NCI-H774 (cell line): ENCODE results near the gene ZER1.

Experiments used
- DNase-seq: peaks from one replicate; lab custom pipeline; 2025; lab: John Stamatoyannopoulos, UW

The ZER1 gene

DNA sequence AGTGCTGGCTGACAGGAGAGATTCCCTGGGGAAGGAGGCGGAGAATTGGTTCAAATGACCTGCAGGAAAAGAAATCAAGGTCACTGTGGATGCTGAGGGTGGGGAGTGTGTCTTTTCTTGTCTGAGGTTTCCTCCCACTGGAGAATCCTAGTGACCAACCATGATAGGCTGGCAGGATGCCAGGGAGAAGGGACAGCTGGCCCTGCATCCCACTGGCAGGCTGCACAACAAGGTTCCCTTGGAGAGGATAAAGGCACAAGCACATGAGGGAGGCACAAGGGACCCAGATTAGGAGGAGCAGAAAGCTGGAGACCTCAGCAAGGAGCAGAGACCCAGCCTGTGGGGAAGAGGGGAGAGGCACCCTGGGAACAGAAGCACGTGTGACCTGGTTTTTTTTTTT is 36.4 kb downstream of the ZER1 start:
- DNase-seq, result no peak

DNA sequence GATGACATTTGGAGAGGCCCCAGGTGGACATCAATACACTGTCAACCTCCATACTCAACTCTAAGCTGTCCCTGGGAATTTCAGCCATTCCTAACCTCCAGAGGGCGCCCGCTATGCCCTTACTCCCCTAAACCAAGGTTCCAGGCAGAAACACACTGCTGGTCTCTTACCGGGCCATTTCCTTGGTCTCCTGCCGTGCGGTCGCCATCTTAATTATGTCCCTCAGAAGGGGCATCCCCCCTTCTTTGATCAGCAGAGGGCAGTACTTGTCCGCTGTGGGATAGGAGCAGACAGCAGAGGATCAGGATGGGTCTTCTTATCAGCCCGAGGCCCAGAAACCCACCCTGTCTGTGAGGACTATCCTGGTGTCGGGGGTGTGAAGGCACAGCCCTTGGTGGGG is 38.5 kb downstream of the ZER1 start:
- DNase-seq, result peak; percentile 41

DNA sequence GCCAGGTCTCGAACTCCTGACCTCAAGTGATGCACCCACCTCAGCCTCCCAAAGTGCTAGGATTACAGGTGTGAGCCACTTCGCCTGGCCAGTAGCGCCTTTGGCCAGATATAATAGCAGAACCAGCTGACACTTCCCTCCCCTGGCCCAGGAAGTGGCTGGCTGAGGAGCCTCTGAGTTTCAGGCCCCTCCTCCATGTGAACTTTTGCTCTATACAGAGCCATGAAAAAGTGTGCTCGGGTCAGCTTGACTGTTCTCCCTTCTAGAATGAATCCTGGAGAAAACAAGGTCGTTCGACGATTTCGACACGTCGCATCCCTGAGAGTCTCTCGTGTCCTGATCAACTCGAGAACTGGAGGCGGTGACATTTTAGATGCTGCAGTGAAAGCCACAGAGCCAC is 39.2 kb downstream of the ZER1 start:
- DNase-seq, result no peak

DNA sequence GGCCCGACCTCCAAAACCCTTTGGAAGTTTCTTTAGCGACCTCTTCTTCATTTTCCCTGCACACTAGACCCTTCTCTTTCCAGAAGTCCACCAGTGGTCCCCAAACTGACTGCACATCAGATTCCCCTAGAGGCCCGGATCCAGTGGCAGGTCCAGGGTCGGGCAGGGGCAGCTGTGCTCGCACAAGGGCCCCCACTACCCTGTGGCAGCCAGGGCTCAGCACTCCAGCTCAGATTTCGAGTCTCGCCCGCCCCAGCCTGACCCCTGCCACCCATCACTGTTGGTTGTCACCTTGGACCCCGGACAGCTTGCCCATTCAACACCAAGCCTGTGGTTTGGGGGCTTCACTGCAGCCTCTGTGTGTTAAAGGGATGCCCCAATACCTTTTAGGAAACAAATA is 40.0 kb downstream of the ZER1 start:
- no peak for DNase-seq

DNA sequence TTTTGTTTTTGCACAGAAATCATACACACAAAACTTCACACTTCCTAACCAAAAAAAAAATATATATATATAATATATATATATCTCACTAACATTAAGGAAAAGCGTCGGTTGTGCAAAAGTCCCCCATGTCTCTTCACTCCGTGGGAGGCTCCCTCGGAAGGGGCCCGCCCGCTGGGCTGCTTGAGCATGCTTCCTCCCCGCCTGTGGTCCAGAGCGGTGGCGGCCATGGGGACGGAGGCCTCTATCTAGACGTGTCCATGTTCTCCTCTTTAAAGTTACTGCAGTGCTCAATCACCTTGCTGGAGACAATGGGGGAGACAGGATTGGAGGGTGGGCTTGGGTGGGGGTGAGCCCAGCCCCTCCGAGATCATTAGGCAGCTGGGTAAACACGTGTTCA is 40.6 kb downstream of the ZER1 start:
- DNase-seq, result no peak

DNA sequence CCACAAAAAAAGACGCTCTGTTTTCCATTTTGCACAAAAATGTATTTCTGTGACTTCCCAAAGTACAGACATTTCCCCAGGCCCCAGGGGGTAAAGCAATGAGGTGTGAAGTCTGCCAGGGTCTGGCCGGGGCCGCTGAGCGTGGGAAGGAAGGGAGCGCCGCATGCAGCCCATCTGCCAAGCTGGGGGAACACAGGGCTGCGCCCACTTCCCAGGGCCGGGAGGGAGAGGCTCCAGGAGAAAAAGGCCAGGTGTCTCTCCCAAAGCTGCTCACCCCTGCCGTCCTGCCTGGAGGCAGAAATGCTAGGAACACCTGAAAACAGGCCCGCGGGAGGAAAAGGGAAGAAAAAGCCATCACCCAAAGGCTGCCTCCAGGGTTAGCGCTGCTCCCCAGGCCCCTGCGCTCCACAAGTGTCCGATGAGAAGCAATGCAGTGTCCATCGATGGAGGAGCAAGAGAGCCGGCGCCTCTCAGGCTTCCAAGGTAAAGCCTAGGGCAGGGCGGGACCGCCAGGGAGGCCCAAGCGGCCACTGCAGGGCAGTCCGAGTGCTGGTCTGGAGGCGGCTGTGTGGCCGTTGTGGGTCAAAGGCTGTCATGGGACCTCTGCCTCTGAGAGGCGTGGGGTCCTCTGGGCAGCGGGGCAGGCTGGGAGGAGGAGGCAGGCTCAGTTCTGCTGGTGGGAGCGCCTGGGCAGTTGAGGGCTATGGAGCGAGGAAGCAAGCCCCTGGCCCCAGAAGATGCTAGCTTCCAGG is 41.8 kb downstream of the ZER1 start:
- DNase-seq, result no peak

DNA sequence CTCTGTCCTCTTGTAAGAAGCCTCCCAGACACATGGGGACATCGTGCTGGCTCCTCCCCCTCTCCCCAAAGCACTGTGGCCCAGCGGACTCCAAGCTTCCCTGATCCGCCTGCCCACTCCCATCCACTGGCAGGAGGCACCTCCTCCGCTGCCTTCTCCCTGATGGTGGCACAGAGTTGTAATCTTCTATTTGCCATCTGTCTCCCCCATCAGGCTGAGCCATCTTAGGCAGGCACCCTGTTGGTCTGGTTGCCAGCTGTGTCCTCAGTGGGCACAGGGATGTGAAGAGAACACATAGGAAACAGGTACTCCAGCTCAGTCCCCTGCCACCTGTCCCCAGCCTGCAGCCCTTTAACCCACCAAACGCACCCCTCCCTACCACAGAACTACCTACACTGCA is 42.4 kb downstream of the ZER1 start:
- DNase-seq, result no peak

DNA sequence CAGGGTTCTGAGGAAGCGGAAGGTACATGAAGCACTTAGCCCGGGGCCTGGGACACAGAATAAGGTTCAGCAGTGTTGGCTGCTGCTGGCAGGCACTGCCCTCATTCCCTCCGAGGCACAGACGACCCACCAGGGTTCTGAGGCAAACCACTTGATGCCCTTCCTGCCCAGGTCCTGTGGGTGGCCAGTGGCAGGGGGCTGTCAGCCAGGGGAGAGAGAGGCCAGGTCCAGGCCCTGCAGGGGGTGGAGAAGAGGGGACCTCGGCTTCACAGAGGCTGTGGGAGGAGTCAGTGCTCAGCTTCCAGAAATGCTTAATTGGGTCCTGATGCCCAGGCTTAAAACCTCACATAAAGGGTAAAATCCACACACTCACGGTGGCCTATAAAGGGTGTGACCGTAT is 43.4 kb downstream of the ZER1 start:
- no peak for DNase-seq

DNA sequence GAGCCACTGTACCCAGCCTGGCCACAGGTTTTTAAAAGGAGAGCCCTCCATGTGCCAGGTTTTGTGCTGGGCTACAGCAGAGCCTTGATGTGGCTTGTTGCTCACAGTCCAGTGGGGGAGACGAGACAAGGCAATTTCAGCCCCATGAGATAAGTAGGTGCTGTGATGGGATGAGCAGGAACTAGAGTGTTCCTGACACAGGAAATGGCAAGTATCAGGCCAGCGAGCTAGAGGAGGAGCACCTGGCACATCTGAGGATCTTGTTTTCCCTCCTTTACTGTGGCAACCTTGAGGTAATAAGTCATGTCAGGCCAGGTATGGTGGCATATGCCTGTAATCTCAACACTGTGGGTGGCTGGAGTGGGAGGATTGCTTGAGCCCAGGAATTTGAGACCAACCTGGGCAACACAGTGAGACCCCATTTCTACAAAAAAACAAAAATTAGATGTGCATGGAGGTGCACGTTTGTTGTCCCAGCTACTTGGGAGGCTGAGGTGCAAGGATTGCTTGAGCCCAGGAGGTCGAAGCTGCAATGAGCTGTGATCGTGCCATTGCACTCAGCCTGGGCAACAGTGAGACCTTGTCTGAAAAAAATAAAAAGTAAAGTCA is 44.0 kb downstream of the ZER1 start:
- no peak for DNase-seq

DNA sequence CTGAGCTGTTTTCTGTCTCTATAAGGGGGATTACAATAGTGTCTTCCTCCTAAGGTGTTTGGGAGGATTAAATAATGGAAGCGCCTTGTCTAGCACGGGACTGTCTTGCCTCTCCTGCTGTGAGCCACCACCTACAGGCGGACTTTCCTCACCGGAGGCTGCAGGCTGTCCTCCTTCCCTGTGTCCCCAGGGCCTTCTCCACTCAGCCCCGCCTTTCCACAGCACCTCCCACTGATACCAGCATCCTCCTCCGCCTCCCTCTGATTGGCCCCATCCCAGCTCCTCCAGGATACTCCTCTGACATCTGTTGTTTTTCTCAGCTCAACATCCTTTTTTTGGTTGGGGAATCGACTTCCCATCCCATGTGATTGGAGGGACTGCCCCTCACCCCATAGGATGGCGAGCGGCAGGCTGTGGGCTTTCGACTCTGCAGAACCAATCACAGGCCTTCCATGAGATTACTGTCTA is 46.9 kb downstream of the ZER1 start:
- DNase-seq, result peak; percentile 89

DNA sequence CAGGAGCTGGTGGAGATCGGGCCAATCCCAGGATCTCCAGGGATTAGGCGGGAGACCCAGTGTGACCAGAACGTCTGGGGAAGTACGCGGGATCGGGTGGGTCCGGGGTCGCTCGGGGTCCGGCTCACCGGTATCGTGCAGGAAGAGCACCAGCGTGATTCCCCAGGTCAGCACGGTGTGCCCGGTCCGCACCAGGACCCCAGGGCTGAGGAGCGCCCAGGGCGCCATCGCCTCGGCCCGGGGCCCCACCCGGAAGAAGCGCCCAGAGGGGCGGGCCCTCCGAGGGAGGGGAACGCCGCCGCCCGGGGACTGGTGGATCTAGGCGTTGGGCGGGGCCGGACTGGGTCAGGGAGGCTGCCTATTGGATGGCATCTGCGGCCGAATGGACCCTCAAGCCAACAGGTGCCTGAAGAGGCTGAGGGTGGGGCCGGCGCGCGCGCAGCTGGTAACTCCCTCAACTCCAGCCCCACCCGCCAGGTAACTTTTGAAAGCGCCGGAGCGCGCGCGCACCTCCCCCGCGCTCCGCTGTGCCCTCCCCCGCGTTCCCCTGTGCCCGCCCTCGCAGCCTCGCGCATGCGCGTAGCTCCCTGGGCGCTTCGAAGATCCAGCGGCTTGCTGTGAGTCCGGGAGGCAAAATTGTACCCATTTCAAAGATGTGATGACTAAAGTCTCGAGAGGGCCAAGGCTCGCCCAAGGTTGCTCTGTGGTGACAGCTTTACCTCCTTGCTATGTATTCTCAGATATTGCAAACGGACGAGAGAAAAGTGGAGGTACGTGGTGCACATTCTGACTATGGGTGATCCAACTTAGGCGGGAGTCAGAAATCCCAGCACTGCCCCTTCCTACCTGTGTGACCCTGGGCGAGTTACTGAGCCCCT is 47.6 kb downstream of the ZER1 start, which contains the start of gene ZDHHC12:
Gene ZDHHC12 (minus strand): TSS at position 262 of the 878 bp plus-strand sequence. CDS start 34 bp downstream, at position 228.
- DNase-seq, result peak; percentile 99

DNA sequence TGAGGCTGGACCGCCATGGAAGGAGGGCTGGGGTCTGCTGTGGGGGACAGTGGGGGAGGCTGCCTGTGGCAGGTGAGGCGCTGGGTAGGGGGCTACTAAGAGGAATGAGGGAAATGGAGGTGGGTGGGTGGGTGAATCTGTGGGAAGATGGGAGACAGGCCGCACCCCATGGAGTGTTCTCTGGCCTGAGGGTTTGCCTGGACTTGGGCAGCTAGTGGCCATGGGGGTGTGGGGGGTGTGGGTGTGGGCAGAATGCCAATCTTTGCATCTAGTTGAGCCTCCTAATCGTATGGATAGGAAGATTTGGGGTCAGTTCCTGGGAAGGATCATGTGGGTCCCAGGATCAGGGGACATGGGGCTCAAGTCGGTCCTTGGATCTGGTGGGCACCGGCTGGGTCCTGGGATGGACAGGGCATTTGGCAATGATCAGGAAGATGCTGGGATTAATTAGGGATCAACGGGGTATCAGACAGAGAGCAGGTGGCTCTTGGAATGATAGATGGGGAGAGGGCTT is 48.3 kb downstream of the ZER1 start:
- no peak for DNase-seq

DNA sequence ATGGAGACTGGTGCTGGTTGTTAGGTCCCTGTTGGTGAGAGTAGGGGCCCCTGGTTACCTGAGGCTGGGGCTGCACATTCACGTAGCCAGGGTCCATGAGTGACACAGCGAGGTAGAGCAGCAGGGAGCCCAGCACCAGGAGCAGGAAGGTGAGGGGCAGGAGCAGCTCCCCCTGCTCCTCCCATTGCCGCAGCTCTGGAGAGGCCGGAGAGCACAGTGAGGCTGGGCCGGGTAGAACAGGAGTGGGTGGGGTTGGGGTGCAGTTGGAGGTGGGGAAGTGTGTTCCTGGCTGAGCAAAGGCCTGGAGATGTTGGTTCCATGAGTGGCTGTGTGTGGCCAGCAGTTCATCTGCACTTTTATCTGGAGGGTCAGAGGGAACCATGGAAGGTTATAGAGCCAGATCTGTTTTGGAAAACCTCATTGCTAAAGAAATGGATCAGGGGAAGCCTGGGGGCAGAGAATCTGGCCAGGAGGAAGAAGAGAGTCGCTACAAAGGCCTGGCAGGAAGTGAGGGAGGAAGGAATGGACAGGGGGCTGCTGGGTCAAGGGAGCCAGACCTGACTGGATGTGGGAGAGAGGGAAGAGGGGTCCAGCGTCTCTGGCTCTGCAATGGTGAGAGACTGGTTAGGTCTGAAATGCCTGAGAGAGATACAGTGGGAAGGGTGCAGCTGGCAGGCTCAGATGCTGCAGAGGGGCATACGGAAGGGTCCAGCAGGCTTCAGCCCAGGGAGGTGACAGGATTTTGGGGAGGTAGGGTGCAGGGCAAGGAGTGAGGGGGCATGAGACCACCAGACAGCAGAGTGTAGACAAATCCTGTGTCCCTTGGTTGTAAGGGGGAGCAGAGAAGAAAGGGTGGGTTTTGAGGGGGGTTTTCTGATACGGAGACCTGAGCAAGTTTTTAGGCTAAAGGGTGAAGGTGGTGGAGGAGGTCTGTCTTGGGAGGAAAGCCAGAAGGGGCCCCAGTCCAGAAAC is 49.1 kb downstream of the ZER1 start:
- DNase-seq, result no peak

DNA sequence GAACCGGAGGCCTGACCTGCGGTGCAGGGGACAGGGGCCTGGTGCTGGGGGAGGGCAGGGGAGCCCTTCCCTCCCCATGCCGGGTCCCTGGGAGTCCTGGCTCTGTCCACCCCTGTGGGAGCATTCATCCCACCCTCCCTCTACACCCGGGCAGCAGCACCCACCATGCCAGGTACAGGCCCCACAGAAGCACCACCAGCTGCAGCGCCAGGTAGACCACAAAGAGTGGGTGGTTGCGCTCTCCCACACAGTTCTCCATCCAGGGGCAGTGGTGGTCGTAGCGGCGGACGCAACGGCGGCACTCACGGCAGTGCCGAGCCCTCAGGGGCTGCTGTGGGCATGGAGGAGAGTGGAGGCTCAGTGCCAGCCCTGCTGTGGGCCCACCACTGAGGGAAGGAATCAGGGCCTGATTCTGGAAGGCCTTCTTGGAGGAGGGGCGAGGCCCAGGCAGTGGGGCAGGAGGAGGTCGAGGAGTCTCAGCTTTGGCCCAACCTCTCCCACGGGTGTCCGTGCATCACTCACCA is 50.2 kb downstream of the ZER1 start:
- DNase-seq, result no peak

DNA sequence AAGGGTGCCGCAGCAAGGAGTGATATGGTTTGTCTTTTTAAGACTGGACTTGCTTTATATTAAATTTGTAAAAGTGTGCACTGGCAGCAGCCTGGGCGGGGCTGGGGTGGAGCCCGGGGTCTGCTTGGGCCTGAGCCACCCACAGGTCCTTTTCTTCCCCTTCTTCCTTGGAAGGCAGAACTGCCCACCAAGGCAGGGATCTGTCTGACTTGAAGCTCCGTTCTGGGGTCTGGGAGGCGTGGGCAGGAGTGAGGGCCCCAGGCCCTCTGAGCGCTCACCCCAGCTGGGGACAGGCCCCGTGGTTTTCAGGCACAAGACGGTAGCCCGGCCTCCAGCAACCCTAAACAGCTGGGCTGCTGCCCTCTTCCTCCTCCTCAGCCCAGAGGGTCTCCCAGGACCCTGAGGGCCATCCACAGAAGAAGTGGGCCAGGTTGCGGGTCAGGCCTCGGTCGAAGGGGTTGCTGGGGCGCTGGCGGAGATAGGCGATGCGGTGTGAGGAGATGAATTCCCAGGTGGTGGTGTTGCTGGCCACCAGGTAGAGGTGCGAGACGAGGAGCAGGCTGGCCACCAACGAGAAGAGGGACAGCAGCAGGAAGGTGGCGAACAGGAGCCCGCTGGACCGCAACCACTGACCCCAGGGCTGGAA is 50.8 kb downstream of the ZER1 start:
- DNase-seq, result no peak

DNA sequence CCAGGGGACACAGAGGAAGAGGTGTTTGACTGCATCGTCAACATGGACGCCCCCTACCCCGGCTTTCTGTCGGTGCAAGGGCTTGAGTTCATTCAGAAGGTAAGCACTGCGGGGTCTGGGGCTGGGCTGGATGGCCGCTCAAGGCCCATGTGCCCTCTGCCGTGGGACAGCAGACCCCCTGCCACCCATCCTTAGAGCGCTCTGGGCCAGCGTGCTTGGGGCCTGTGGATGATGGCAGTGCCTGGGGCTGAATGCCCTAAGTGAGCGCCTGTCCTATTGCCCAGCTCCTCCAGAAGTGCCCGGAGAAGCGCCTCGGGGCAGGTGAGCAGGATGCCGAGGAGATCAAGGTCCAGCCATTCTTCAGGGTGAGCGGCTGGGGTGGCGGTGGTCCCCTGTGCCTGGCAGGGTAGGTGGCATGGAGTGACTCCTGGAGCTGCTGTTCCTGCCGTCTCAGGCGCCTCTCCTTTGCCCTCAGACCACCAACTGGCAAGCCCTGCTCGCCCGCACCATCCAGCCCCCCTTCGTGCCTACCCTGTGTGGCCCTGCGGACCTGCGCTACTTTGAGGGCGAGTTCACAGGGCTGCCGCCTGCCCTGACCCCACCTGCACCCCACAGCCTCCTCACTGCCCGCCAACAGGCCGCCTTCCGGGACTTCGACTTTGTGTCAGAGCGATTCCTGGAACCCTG is 51.7 kb downstream of the ZER1 start:
- DNase-seq, result no peak

DNA sequence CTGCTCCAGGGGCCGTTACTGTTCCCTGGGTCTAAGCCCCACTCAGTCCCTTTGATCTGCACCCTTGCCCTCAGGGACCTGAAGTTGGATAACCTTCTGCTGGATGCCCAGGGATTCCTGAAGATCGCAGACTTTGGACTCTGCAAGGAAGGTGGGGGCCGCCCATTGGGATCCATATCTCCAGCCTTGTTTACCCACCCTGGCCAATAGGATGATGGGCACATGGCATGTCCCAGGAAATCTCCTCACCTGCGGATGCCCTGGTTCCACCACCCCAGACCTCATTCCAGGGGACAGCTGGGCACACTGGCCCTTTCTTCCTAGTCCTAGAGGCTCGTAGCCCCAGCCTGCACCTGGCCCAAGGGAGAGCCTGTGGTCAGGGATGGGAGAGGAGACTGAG is 53.3 kb downstream of the ZER1 start:
- no peak for DNase-seq

DNA sequence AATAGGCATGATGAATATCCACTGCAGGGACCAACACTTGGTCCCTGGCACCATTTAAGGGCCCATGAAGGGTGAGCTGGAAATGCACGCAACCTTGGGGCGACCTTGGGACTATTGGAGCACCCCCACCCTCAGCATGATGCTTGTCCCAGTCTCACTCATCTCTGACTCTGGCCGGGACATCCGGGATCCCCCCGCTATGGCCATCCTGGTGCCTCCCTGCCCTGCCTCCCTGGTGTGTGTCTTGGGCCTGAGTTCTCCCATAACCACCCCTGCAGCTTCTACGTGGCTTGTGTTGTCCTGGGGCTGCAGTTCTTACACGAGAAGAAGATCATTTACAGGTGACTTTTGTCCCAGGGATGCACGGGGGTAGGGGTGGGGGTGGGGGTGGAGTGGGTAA is 53.7 kb downstream of the ZER1 start:
- DNase-seq, result no peak

DNA sequence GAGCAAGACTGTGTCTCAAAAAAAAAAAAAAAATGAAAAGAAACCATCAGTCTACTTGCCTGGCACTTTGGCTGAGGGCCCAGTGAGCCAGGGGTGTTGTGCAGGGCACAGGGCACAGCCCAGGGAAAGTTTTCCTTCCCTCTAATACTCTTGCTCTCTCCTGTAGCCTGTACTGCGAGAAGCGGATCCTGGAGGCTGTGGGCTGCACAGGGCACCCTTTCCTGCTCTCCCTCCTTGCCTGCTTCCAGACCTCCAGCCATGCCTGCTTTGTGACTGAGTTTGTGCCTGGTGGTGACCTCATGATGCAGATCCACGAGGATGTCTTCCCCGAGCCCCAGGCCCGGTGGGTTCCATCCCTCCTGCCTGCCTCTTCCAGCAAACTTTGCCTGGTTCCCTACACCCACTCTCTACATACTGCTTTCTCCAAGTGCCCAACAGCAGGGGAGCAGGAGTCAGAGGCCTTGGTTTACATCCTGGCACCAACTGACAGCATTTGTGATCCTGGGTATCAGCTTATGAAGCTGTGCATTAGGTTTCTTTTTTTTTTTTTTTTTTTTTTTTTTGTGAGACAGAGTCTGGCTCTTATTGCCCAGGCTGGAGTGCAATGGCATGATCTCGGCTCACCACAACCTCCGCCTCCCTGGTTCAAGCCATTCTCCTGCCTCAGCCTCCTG is 55.0 kb downstream of the ZER1 start:
- no peak for DNase-seq

DNA sequence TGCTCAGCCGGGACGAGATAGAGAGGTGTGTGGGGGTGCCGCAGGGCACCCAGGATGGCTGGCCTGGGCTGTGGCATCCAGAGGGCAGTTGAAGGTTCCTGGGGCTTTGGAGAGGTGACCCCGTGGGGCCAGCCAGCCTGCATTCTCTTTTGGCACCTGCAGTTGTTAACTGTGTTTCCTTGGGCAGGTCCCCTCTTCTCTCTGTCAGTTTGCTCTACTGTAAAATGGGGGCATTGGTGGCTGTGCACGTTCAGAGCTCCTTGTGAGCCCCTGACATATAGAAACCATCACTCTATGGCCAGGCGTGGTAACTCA is 56.3 kb downstream of the ZER1 start:
- no peak for DNase-seq
